Measurements from ENCODE around the gene SFI1.

GRCh38 chr22:31496007-31496734 is at the start of gene SFI1:
- TF ChIP-seq MAX (IDR thresholded peaks at IDR 0.05) = peak; percentile 88
- no peak for TF ChIP-seq CEBPB (IDR thresholded peaks at IDR 0.05)
- TF ChIP-seq FOXM1 (IDR thresholded peaks at IDR 0.05; ENCODE audit: borderline replicate concordance, low read depth) = no peak
- TF ChIP-seq EP300 (IDR thresholded peaks at IDR 0.05; ENCODE audit: borderline replicate concordance) = no peak
- no peak for TF ChIP-seq TEAD4 (IDR thresholded peaks at IDR 0.05)
- TF ChIP-seq REST (IDR thresholded peaks at IDR 0.05; ENCODE audit: low read depth) = no peak
- no peak for TF ChIP-seq RAD21 (IDR thresholded peaks at IDR 0.05; ENCODE audit: low read depth)
- TF ChIP-seq NFIC (IDR thresholded peaks at IDR 0.05) = no peak
- TF ChIP-seq EGR1 (IDR thresholded peaks at IDR 0.05) = 0 out of 2 replicates have a peak, but pooled peaks have one; percentile 37
- TF ChIP-seq TAF1 (IDR thresholded peaks at IDR 0.05; ENCODE audit: low read depth) = no peak; the same call in none of the 2 replicates
- TF ChIP-seq USF1 (IDR thresholded peaks at IDR 0.05) = no peak
- TF ChIP-seq CREB1 (IDR thresholded peaks at IDR 0.05; ENCODE audit: low read depth) = no peak
- TF ChIP-seq YY1 (IDR thresholded peaks at IDR 0.05; ENCODE audit: low read depth) = no peak
